ENCODE results near the gene ACAA1.
A peak's percentile ranks its signal among the peaks of the same experiment; 100 is the strongest.

The ACAA1 gene

GRCh38 chr3:38168151-38169026 is 31.5 kb upstream of the ACAA1 start:
- no peak for DNase-seq (ENCODE audit: extremely low read depth, low read depth)
- TF ChIP-seq, protein P1, sequence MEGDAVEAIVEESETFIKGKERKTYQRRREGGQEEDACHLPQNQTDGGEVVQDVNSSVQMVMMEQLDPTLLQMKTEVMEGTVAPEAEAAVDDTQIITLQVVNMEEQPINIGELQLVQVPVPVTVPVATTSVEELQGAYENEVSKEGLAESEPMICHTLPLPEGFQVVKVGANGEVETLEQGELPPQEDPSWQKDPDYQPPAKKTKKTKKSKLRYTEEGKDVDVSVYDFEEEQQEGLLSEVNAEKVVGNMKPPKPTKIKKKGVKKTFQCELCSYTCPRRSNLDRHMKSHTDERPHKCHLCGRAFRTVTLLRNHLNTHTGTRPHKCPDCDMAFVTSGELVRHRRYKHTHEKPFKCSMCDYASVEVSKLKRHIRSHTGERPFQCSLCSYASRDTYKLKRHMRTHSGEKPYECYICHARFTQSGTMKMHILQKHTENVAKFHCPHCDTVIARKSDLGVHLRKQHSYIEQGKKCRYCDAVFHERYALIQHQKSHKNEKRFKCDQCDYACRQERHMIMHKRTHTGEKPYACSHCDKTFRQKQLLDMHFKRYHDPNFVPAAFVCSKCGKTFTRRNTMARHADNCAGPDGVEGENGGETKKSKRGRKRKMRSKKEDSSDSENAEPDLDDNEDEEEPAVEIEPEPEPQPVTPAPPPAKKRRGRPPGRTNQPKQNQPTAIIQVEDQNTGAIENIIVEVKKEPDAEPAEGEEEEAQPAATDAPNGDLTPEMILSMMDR (IDR thresholded peaks at IDR 0.05; ENCODE audit: low read depth, low read length, missing control alignments): no peak
- H3K4me3 ChIP-seq (replicated peaks; ENCODE audit: low read depth, low read length): peak overlapping the region; percentile 83

DNA sequence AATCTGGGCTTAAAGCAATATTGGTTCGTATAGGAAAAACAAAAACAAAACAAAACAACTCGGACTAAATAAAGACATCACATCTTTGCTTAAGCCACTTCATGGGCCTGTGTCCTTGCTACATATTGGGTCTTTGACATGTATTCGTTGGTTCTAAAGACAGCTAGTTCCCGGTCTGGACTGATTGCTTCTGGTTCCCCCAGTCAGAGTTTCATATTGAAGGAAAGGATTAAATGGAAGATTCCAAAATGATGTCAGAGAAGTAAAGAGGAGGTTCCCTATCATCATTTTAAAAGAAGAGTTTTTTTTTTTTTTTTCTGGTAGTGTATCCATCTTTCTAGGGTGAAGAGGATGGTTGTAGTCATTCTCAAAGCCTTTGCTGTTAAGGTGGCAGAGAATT is 30.7 kb upstream of the ACAA1 start:
- TF ChIP-seq, protein P1 (IDR thresholded peaks at IDR 0.05; ENCODE audit: low read depth, low read length, missing control alignments): no peak
- peak overlapping the region; percentile 83 for H3K4me3 ChIP-seq (replicated peaks; ENCODE audit: low read depth, low read length)
- DNase-seq (ENCODE audit: extremely low read depth, low read depth): no peak

- no peak for DNase-seq (ENCODE audit: extremely low read depth, low read depth)
- TF ChIP-seq, protein P1 (IDR thresholded peaks at IDR 0.05; ENCODE audit: low read depth, low read length, missing control alignments): no peak
- H3K4me3 ChIP-seq (replicated peaks; ENCODE audit: low read depth, low read length): peak overlapping the region; percentile 83
These were observed 28.9 kb upstream of the ACAA1 start for GRCh38 chr3:38165722-38166387.

GRCh38 chr3:38164952-38165721 is 28.2 kb upstream of the ACAA1 start, which contains the start of gene OXSR1:
TSS of gene OXSR1 (plus strand) at chr3:38165537. CDS start at chr3:38165877, 340 bp downstream.
- TF ChIP-seq, protein P1 (IDR thresholded peaks at IDR 0.05; ENCODE audit: low read depth, low read length, missing control alignments): no peak
- H3K4me3 ChIP-seq (replicated peaks; ENCODE audit: low read depth, low read length): peak within 1 kb of the TSS; percentile 83
- DNase-seq (ENCODE audit: extremely low read depth, low read depth): peak; percentile 100

DNA sequence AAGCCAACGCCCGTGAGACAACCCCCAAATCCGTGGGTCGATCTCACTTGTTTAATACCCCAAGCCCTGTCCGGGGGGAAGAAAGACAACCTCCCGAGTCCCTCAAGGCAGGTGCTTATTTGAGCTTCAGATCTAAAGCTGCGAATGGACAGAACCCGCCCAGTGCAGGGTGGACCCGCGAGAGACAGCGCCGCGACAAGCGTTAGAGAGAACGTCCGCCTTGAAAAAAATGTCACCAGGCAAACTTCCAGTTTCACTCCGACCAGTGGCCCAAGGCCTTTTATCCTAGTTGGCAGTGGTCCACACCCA is 27.7 kb upstream of the ACAA1 start:
- DNase-seq (ENCODE audit: extremely low read depth, low read depth): no peak
- peak overlapping the region; percentile 83 for H3K4me3 ChIP-seq (replicated peaks; ENCODE audit: low read depth, low read length)
- TF ChIP-seq, protein P1 (IDR thresholded peaks at IDR 0.05; ENCODE audit: low read depth, low read length, missing control alignments): no peak

GRCh38 chr3:38163841-38164642 is 27.1 kb upstream of the ACAA1 start:
- TF ChIP-seq, protein P1 (IDR thresholded peaks at IDR 0.05; ENCODE audit: low read depth, low read length, missing control alignments): no peak
- peak overlapping the region; percentile 83 for H3K4me3 ChIP-seq (replicated peaks; ENCODE audit: low read depth, low read length)
- no peak for DNase-seq (ENCODE audit: extremely low read depth, low read depth)

All from HFF-Myc (cell line).